ENCODE results near the gene VAMP4. TPM values are rescaled to one million over a fixed set of nuclear protein-coding genes. Genes with fewer than 3 reads are reported as not detected.

Gene VAMP4
- total RNA-seq, 1 donor from 2014 or later, result 16.2 TPM

DNA sequence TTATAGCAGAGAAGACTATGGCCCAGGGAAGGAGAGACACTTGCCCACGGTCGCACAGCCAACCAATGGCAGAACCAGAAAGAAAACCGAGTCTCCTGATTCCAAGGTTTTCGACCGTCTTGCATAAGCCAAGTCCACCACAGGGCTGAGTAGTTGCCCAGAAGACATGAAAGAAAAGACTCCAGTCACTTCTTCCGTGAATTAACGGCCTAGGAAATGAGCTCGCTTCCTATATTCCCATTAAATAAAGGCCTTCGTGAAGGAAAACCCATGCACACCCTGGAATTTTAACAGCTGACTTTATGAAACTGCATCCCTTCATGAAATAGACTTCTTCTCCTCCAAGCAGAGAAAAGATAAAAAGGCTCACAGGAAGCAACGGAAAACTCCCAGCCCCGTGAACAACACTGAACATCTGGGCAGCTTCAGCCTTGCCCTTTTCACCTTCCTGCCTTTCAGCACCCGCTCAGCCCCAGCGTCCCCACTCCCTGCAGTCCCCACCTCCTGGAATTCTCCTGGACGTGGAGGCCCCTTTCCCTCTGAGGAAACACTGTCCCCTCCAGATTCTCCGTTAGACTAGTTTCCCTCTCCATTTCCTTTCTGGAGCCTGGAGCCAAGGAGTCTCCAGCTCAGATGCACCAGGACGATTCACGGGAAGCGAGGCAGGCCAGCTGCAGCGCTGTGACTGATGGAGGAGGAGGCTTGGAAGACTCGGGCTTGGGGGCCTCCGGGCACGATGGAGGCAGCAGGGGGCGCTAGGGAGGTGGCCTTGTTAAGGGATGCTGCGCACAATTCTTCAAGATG, 86.7 kb downstream of the VAMP4 start:
- Mint-ChIP-seq H3K4me3 (no peak overlapping the region), H3K27me3 (ENCODE audit: insufficient read depth, low read depth) (peaks cover 2% of the 10 kb centered on the region), H3K4me1 (peaks cover 21% of the 10 kb centered on the region), H3K27ac (peak overlapping the region; percentile 29), H3K36me3 (no peaks in the 10 kb centered on the region), H3K9me3 (no peaks in the 10 kb centered on the region)
- peak; percentile 83 for DNase-seq (ENCODE audit: low spot score)
- Histone ChIP-seq H3K4me3 (no peak overlapping the region), H3K9ac (no peak overlapping the region), H4K20me1 (ENCODE audit: low read depth) (no peaks in the 10 kb centered on the region), H3K4me2 (peak overlapping the region; percentile 53), H3K4me1 (no peaks in the 10 kb centered on the region), H3K9me3 (ENCODE audit: low read depth) (no peaks in the 10 kb centered on the region), H3K36me3 (no peaks in the 10 kb centered on the region), H2AFZ (replicated peaks) (peak overlapping the region; percentile 99), H3K27ac (no peak overlapping the region), H3K79me2 (ENCODE audit: low read depth) (no peaks in the 10 kb centered on the region), H3K27me3 (no peaks in the 10 kb centered on the region), H3F3A (ENCODE audit: low read depth) (no peaks in the 10 kb centered on the region)
- TF ChIP-seq EZH2phosphoT487 (IDR thresholded peaks at IDR 0.05), result no peak
- TF ChIP-seq, protein P1, sequence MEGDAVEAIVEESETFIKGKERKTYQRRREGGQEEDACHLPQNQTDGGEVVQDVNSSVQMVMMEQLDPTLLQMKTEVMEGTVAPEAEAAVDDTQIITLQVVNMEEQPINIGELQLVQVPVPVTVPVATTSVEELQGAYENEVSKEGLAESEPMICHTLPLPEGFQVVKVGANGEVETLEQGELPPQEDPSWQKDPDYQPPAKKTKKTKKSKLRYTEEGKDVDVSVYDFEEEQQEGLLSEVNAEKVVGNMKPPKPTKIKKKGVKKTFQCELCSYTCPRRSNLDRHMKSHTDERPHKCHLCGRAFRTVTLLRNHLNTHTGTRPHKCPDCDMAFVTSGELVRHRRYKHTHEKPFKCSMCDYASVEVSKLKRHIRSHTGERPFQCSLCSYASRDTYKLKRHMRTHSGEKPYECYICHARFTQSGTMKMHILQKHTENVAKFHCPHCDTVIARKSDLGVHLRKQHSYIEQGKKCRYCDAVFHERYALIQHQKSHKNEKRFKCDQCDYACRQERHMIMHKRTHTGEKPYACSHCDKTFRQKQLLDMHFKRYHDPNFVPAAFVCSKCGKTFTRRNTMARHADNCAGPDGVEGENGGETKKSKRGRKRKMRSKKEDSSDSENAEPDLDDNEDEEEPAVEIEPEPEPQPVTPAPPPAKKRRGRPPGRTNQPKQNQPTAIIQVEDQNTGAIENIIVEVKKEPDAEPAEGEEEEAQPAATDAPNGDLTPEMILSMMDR (IDR thresholded peaks at IDR 0.05), result peak; percentile 83

DNA sequence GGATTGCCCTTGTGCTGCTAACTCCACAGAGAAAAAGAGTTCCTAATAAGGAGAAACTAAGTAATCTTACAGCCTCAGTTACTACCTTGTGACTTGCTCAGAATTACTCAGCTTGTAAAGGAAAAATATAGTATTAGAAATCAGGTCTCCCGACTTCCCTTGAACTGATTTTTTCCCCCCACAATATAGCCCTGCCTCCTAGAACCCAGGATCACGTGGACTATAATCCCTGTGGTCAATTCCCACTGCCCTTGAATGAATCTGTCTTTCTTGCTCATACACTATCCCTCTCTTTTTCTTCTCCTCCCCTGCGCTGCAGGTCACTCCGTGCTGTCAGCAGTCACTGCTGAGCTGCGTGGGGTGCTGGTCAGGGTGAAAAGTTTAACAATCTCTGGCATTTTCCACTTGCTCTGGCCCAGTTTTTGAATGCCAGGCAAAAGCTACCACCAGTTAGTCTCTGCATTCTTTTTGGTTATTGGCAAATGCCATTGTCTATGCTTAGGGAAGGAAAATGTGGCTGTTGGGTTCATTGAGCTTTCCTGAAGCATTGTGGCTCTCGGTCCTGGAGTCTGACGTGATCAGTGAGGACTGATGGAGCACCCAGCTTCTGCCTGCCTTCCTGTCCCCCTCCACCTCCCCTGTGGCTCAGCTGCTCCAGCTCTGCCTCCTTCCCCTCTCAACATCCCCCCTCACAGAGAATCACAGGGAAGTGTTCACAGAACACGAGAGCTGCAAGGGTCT, 87.5 kb downstream of the VAMP4 start:
- no peaks in the 10 kb centered on the region for H3K4me1 ChIP-seq
- no peaks in the 10 kb centered on the region for H3K27me3 ChIP-seq
- Mint-ChIP-seq H3K36me3 (no peaks in the 10 kb centered on the region), H3K4me3 (no peak overlapping the region), H3K4me1 (peaks cover 21% of the 10 kb centered on the region), H3K9me3 (no peaks in the 10 kb centered on the region), H3K27me3 (ENCODE audit: insufficient read depth, low read depth) (peaks cover 5% of the 10 kb centered on the region), H3K27ac (no peak overlapping the region)
- H3K36me3 ChIP-seq, result no peaks in the 10 kb centered on the region
- no peak overlapping the region for H3K27ac ChIP-seq
- H3K9ac ChIP-seq, result no peak overlapping the region
- no peaks in the 10 kb centered on the region for H3K79me2 ChIP-seq (ENCODE audit: low read depth)
- no peak for DNase-seq (ENCODE audit: low spot score)
- no peaks in the 10 kb centered on the region for H3F3A ChIP-seq (ENCODE audit: low read depth)
- no peak overlapping the region for H3K4me2 ChIP-seq
- H2AFZ ChIP-seq (replicated peaks), result peak overlapping the region; percentile 99
- TF ChIP-seq EZH2phosphoT487 (IDR thresholded peaks at IDR 0.05) (no peak), EZH2 (IDR thresholded peaks at IDR 0.05) (no peak)
- TF ChIP-seq, protein P1 (IDR thresholded peaks at IDR 0.05), result no peak
- H3K4me3 ChIP-seq, result no peak overlapping the region
- no peaks in the 10 kb centered on the region for H3K9me3 ChIP-seq (ENCODE audit: low read depth)
- no peaks in the 10 kb centered on the region for H4K20me1 ChIP-seq (ENCODE audit: low read depth)

DNA sequence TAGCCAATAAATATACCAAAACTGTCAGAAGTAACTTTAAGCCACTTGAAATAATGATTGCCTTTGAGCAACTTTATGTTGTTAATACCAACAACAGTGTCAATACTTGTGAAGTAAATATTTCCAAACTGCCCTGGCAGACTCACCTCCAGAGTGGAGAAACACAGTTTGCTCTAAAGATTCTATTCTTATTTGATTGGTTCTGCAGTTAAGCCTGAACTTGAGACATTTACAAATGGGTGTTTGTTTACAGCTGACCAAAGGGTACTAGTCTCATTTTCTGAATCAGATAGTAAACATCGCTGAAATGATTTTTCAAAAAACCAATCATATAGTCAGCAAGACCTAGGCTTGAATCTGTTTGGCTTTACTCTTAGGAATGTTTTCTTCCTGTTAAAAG, 88.1 kb downstream of the VAMP4 start:
- no peak overlapping the region for H3K4me3 ChIP-seq
- no peaks in the 10 kb centered on the region for H3K27me3 ChIP-seq
- no peak overlapping the region for H3K4me3 Mint-ChIP-seq
- H3K4me2 ChIP-seq, result no peak overlapping the region
- no peaks in the 10 kb centered on the region for H3K79me2 ChIP-seq (ENCODE audit: low read depth)
- no peak overlapping the region for H3K9ac ChIP-seq
- peaks cover 5% of the 10 kb centered on the region for H3K27me3 Mint-ChIP-seq (ENCODE audit: insufficient read depth, low read depth)
- no peak overlapping the region for H3K27ac ChIP-seq
- H3K9me3 ChIP-seq (ENCODE audit: low read depth), result no peaks in the 10 kb centered on the region
- H2AFZ ChIP-seq (replicated peaks), result no peak overlapping the region
- H3F3A ChIP-seq (ENCODE audit: low read depth), result no peaks in the 10 kb centered on the region
- H3K4me1 ChIP-seq, result no peaks in the 10 kb centered on the region
- no peaks in the 10 kb centered on the region for H3K9me3 Mint-ChIP-seq
- TF ChIP-seq, protein P1 (IDR thresholded peaks at IDR 0.05), result no peak
- TF ChIP-seq EZH2phosphoT487 (IDR thresholded peaks at IDR 0.05) (no peak), EZH2 (IDR thresholded peaks at IDR 0.05) (no peak)
- H3K36me3 Mint-ChIP-seq, result no peaks in the 10 kb centered on the region
- no peaks in the 10 kb centered on the region for H4K20me1 ChIP-seq (ENCODE audit: low read depth)
- H3K4me1 Mint-ChIP-seq, result peaks cover 21% of the 10 kb centered on the region
- no peak overlapping the region for H3K27ac Mint-ChIP-seq
- H3K36me3 ChIP-seq, result no peaks in the 10 kb centered on the region
- DNase-seq (ENCODE audit: low spot score), result no peak

Data from neural progenitor cell (in vitro differentiated cells).